Nephron progenitor cell (in vitro differentiated cells): ENCODE results near the gene CCDC152.
"Not testable (repeated sequence)": the region's sequence is repeated elsewhere in the genome, so short reads cannot be mapped to it uniquely, and the experiment has no call there.

ENCODE experiments used
- DNase-seq: peaks from one replicate; pipeline ENCODE4 v3.0.0; 2021
- H3K27ac Mint-ChIP-seq: 2 replicates; pipeline ENCODE4 v1.8.0; 2021; ENCODE audit warnings: mild to moderate bottlenecking, moderate library complexity, mixed read lengths
- H3K27me3 Mint-ChIP-seq: 2 replicates; pipeline ENCODE4 v1.8.0; 2021; ENCODE audit warnings: mild to moderate bottlenecking, low read depth, mixed read lengths; ENCODE audit not compliant: poor library complexity
- H3K36me3 Mint-ChIP-seq: 2 replicates; pipeline ENCODE4 v1.8.0; 2021; ENCODE audit warnings: low read depth, mixed read lengths
- H3K4me1 Mint-ChIP-seq: 2 replicates; pipeline ENCODE4 v1.8.0; 2021; ENCODE audit warnings: mixed read lengths
- H3K4me3 Mint-ChIP-seq: 2 replicates; pipeline ENCODE4 v1.8.0; 2021; ENCODE audit warnings: mild to moderate bottlenecking, moderate library complexity, mixed read lengths
- H3K9me3 Mint-ChIP-seq: 2 replicates; pipeline ENCODE4 v1.8.0; 2021; ENCODE audit warnings: mild to moderate bottlenecking, moderate library complexity, mixed read lengths
- CTCF ChIP-seq: fragments of 200-600 bp; sonication (generic); IDR thresholded peaks from 2 replicates; pipeline ENCODE4 v1.5.0; 2021; ENCODE audit warnings: antibody characterized with exemption

CCDC152 gene

DNA sequence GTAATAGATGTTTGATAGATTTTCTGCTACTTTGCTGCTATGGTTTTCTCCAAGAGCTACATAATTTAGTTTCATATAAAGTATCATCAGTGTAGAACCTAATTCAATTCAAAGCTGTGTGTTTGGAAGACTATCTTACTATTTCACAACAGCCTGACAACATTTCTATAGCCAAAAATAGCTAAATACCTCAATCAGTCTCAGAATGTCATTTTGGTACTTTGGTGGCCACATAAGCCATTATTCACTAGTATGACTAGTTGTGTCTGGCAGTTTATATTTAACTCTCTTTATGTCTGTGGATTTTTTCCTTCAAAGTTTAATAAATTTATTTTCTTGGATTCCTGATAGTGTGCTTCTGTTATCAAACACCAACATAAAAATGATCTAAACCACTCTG is 35.1 kb upstream of the CCDC152 start:
- peaks cover 5% of the 10 kb centered on the region for H3K4me1 Mint-ChIP-seq
- no peaks in the 10 kb centered on the region for H3K36me3 Mint-ChIP-seq
- no peak for TF ChIP-seq CTCF
- H3K27ac Mint-ChIP-seq: no peak overlapping the region
- H3K4me3 Mint-ChIP-seq: no peak overlapping the region
- no peaks in the 10 kb centered on the region for H3K9me3 Mint-ChIP-seq
- peaks cover 11% of the 10 kb centered on the region for H3K27me3 Mint-ChIP-seq
- DNase-seq: no peak

GRCh38 chr5:42734531-42735058 is 22.0 kb upstream of the CCDC152 start:
- H3K4me3 Mint-ChIP-seq, H3K27ac Mint-ChIP-seq, H3K27me3 Mint-ChIP-seq, DNase-seq, H3K4me1 Mint-ChIP-seq, H3K36me3 Mint-ChIP-seq: not testable (repeated sequence)
- peaks cover 17% of the 10 kb centered on the region for H3K9me3 Mint-ChIP-seq

- H3K27me3 Mint-ChIP-seq: no peaks in the 10 kb centered on the region
- H3K4me3 Mint-ChIP-seq: no peak overlapping the region
- H3K4me1 Mint-ChIP-seq: no peaks in the 10 kb centered on the region
- no peak for DNase-seq
- H3K9me3 Mint-ChIP-seq: peaks cover 26% of the 10 kb centered on the region
- H3K36me3 Mint-ChIP-seq: no peaks in the 10 kb centered on the region
- no peak overlapping the region for H3K27ac Mint-ChIP-seq
- no peak for TF ChIP-seq CTCF
Measured at GRCh38 chr5:42740920-42741319, 15.7 kb upstream of the CCDC152 start.

GRCh38 chr5:42745426-42745825 is 11.2 kb upstream of the CCDC152 start:
- no peaks in the 10 kb centered on the region for H3K27me3 Mint-ChIP-seq
- peaks cover 19% of the 10 kb centered on the region for H3K9me3 Mint-ChIP-seq
- no peaks in the 10 kb centered on the region for H3K4me1 Mint-ChIP-seq
- DNase-seq: peak; percentile 16
- H3K36me3 Mint-ChIP-seq: no peaks in the 10 kb centered on the region
- peak; percentile 20 for TF ChIP-seq CTCF
- no peak overlapping the region for H3K27ac Mint-ChIP-seq
- no peak overlapping the region for H3K4me3 Mint-ChIP-seq

- Mint-ChIP-seq H3K27me3 (no peaks in the 10 kb centered on the region), H3K27ac (no peak overlapping the region), H3K4me1 (no peaks in the 10 kb centered on the region), H3K36me3 (no peaks in the 10 kb centered on the region), H3K9me3 (peaks cover 18% of the 10 kb centered on the region), H3K4me3 (no peak overlapping the region)
- TF ChIP-seq CTCF: no peak
- DNase-seq: no peak
Measured at GRCh38 chr5:42745856-42746255, 10.8 kb upstream of the CCDC152 start.

DNA sequence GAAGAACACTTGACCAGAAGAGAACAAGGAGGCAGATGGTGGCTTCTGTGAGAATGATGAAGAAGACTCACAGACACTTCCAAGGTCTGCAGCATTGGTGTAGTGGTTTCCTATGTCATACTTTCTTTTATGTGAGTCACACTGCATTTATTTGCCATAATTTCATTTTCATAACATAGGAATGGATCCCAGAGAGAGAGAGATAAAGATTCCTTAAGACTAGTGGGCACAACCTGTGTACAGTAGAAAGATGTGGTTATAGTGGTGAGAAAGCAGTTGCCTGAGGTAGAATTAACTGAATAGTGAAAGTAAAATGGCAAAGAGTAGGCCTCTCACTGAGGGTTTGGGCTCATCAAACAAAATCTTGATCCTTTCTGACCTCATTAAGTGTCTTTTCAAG is 7.6 kb upstream of the CCDC152 start:
- Mint-ChIP-seq H3K27ac (no peak overlapping the region), H3K27me3 (peaks cover 3% of the 10 kb centered on the region), H3K9me3 (no peaks in the 10 kb centered on the region), H3K4me3 (no peak overlapping the region), H3K36me3 (no peaks in the 10 kb centered on the region), H3K4me1 (no peaks in the 10 kb centered on the region)
- no peak for TF ChIP-seq CTCF
- DNase-seq: no peak
